CD4-positive, alpha-beta T cell treated with Interleukin-17A for 1 hour (primary cell): ENCODE results near the gene SYT7.

Source experiments
- DNase-seq: peaks from one replicate; pipeline ENCODE4 v3.0.0-alpha.2; 2020

SYT7 gene

GRCh38 chr11:61579676-61580270 lies 1.1 kb downstream of the SYT7 start:
- no peak for DNase-seq

- no peak for DNase-seq
Observed at GRCh38 chr11:61578819-61579675, 1.8 kb downstream of the SYT7 start.

GRCh38 chr11:61577383-61578118 lies 3.3 kb downstream of the SYT7 start:
- no peak for DNase-seq

- no peak for DNase-seq
Observed at GRCh38 chr11:61575886-61576861, 4.7 kb downstream of the SYT7 start.

- no peak for DNase-seq
Observed at GRCh38 chr11:61574611-61575010, 6.3 kb downstream of the SYT7 start.

- DNase-seq: no peak
Observed at GRCh38 chr11:61572913-61573312, 8.0 kb downstream of the SYT7 start.

GRCh38 chr11:61571869-61572268 lies 9.0 kb downstream of the SYT7 start:
- no peak for DNase-seq

- DNase-seq: no peak
Observed at GRCh38 chr11:61571337-61571736, 9.5 kb downstream of the SYT7 start.

- no peak for DNase-seq
Observed at GRCh38 chr11:61569701-61570100, 11.2 kb downstream of the SYT7 start.

GRCh38 chr11:61569018-61569417 lies 11.9 kb downstream of the SYT7 start:
- DNase-seq: no peak

GRCh38 chr11:61567286-61568061 lies 13.4 kb downstream of the SYT7 start:
- DNase-seq: peak; percentile 75

GRCh38 chr11:61564936-61565696 lies 15.8 kb downstream of the SYT7 start:
- no peak for DNase-seq

GRCh38 chr11:61560751-61561150 lies 20.1 kb downstream of the SYT7 start:
- no peak for DNase-seq

- DNase-seq: no peak
Observed at GRCh38 chr11:61556621-61557020, 24.3 kb downstream of the SYT7 start.

GRCh38 chr11:61555978-61556377 lies 24.9 kb downstream of the SYT7 start:
- no peak for DNase-seq

- no peak for DNase-seq
Observed at GRCh38 chr11:61555051-61555969, 25.6 kb downstream of the SYT7 start.

GRCh38 chr11:61554172-61554988 lies 26.5 kb downstream of the SYT7 start:
- no peak for DNase-seq

GRCh38 chr11:61553373-61554171 lies 27.3 kb downstream of the SYT7 start:
- no peak for DNase-seq
